AG04449 (cell line): ENCODE data around the gene SLC30A2.

ENCODE experiments used
- CTCF ChIA-PET: fragments of 350-600 bp; formaldehyde crosslinking; extraction: SDS; loops from one replicate; lab custom pipeline; 2021; ENCODE audit warnings: antibody characterized with exemption; lab: Yijun Ruan, JAX
- POLR2A ChIA-PET: fragments of 400-600, 350-600 bp; formaldehyde crosslinking; extraction: SDS; loops from one replicate; lab custom pipeline; 2020; ENCODE audit warnings: antibody characterized with exemption, inconsistent platforms; lab: Yijun Ruan, JAX
- DNase-seq: peaks from one replicate; pipeline ENCODE4 v3.0.0-alpha.2; 2010; ENCODE audit warnings: low read depth, low spot score
- H3K4me3 ChIP-seq: 2 replicates; pipeline ENCODE4 v1.5.1; 2011; ENCODE audit warnings: low read depth, mild to moderate bottlenecking, control low read depth, low read length
- CTCF ChIP-seq: IDR thresholded peaks from one replicate; pipeline ENCODE4 v1.5.1; 2011; ENCODE audit warnings: mild to moderate bottlenecking, moderate library complexity, low read length, control low read depth, inconsistent platforms; ENCODE audit not compliant: insufficient read depth; ENCODE audit errors: missing control alignments

The SLC30A2 gene

GRCh38 chr1:26031196-26031595 is 14.7 kb downstream of the SLC30A2 start:
- POLR2A ChIA-PET = interaction anchor here (1.2 kb wide), 1 partner anchor 34 kb away, joined by 4 read pairs; the partner anchor contains the start of gene PAFAH2
- no peak for TF ChIP-seq CTCF
- no peak overlapping the region for H3K4me3 ChIP-seq
- no peak for DNase-seq
- CTCF ChIA-PET = interaction anchor here (1.2 to 7.0 kb wide), 5 partner anchors 34 to 139 kb away, joined by 3 to 105 read pairs (median 5); partner anchors contain the start of gene PAFAH2

DNA sequence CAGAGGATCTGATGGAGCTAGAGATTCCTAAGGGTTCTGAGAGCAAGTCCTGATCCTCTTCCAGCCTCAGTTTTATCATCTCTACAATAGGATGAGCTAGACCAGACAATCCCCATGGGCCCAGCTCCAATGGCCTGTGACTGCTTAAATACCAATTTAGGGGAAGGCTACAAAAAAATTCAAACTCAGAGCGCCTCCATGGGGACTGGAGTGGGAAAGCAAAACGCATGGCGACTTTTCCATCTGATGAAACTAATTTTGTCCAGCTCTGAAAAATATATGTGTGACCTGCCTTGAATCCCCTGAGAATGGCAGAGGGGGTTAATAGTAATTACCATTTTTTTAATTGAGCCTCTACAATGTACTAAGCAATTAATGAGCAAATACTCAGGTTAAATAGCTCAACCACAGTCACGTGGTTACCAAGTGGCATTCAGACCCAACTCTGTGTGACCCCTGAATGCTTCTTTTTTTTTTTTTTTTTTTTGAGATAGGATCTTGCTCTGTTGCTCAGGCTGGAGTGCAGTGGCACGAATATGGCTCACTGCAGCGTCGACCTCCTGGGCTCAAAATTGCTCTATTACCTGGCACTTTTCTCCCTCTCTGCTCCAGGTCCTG is 15.9 kb downstream of the SLC30A2 start:
- no peak for TF ChIP-seq CTCF
- no peak for DNase-seq
- POLR2A ChIA-PET = interaction anchor here (0.6 to 1.6 kb wide), 3 partner anchors 9 to 32 kb away, joined by 3 to 5 read pairs (median 4); partner anchors contain the start of gene PAFAH2
- H3K4me3 ChIP-seq = no peak overlapping the region
- CTCF ChIA-PET = interaction anchor here (1.1 to 1.9 kb wide), 4 partner anchors 9 to 135 kb away, joined by 3 to 19 read pairs (median 5); no protein-coding TSS in a partner anchor

DNA sequence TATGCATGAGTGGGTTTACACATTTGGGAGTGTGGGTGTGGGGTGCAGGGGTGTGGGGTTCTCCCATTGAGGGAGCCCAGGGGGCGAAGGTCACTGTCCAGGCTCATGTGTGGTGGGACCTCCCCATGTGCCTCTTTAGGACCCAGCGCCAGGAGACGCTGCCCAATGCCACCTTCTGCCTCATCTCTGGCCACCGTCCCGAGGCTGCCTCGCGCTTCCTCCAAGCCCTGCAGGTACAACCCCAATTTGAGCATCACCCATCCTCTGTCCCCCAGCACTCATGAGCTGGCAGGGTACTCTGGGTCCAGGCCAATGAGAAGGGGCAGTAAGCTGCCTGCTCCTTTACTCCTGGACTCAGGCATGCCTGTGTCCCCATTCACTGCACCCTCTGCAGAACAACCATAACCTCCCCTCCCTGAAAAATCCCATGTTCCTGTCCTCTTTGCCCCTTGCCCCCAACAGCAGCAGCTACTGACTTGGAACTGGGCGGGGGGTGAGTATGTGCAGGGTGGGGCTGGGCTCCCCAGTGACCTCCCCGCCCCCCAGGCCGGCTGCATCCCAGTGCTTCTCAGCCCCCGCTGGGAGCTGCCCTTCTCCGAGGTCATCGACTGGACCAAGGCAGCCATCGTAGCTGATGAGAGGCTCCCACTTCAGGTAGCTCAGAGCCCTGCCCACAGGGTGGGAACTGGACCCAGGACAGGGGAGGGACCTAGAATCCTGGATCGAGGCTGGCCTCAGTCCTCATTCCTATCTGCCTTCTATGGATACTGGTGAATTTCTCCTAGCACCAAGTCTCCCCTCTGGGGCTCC is 16.7 kb downstream of the SLC30A2 start:
- POLR2A ChIA-PET = interaction anchor here (0.6 to 1.6 kb wide), 3 partner anchors 8 to 31 kb away, joined by 3 to 5 read pairs (median 4); partner anchors contain the start of gene PAFAH2
- TF ChIP-seq CTCF = no peak
- CTCF ChIA-PET = interaction anchor here (1.1 to 1.9 kb wide), 4 partner anchors 9 to 134 kb away, joined by 3 to 19 read pairs (median 5); no protein-coding TSS in a partner anchor
- H3K4me3 ChIP-seq = no peak overlapping the region
- no peak for DNase-seq

DNA sequence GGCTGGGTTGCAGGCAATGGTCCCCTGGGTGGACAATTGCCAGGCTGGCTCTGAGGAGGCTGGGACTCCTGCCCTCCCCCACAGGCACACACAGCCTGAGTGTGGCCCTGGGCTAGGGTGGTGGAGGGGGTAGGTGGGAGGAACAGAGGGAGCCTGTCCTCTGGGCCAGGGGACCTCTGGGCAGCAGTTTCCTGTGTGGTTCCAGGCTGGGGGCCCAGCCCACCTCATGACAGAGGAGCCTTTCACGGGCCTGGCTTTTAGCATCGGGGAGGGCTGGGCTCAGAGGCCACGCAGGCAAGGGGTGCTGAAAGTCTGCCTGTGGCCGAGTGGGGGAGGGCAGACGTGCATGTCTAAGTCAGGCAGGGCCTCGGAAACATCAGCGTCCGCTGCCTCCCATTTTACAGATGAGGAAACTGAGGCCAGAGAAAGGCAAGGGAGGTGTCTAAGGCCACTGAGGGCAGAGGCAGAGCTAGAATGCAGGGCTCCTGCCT is 17.4 kb downstream of the SLC30A2 start:
- ChIA-PET POLR2A (no interaction called here), CTCF (interaction anchor here (1.9 to 2.8 kb wide), 2 partner anchors 133 kb away, joined by 14 to 19 read pairs; no protein-coding TSS in a partner anchor)
- DNase-seq = no peak
- no peak overlapping the region for H3K4me3 ChIP-seq
- no peak for TF ChIP-seq CTCF

GRCh38 chr1:26027716-26028489 is 18.0 kb downstream of the SLC30A2 start:
- no peak for DNase-seq
- no peak overlapping the region for H3K4me3 ChIP-seq
- TF ChIP-seq CTCF = no peak
- POLR2A ChIA-PET = no interaction called here
- CTCF ChIA-PET = interaction anchor here (1.0 to 2.8 kb wide), 5 partner anchors 7 to 463 kb away, joined by 3 to 14 read pairs (median 6); no protein-coding TSS in a partner anchor
